IPS-11a (cell line): ENCODE results near the gene TAT.

Experiments
- H3K4me3 ChIP-seq: one replicate; pipeline ENCODE4 v1.5.1; 2013; ENCODE audit warnings: low read depth, low read length, control low read depth

Gene TAT

GRCh38 chr16:71547168-71547567 lies 29.7 kb downstream of the TAT start:
- H3K4me3 ChIP-seq: no peak overlapping the region

GRCh38 chr16:71542377-71542776 lies 34.5 kb downstream of the TAT start:
- H3K4me3 ChIP-seq: no peak overlapping the region

- no peak overlapping the region for H3K4me3 ChIP-seq
Observed at GRCh38 chr16:71537643-71538042, 39.2 kb downstream of the TAT start.

GRCh38 chr16:71536752-71537499 lies 40.0 kb downstream of the TAT start:
- no peak overlapping the region for H3K4me3 ChIP-seq

GRCh38 chr16:71532366-71532765 lies 44.5 kb downstream of the TAT start:
- H3K4me3 ChIP-seq: no peak overlapping the region

- H3K4me3 ChIP-seq: no peak overlapping the region
Observed at GRCh38 chr16:71528863-71529262, 48.0 kb downstream of the TAT start.

GRCh38 chr16:71528257-71528656 lies 48.6 kb downstream of the TAT start:
- H3K4me3 ChIP-seq: no peak overlapping the region

GRCh38 chr16:71526111-71526631 lies 50.7 kb downstream of the TAT start, which contains the start of gene CHST4:
TSS of gene CHST4 (plus strand) at chr16:71526426. CDS start at chr16:71536678, 10,252 bp downstream.
- H3K4me3 ChIP-seq: peak within 1 kb of the TSS; percentile 25

- H3K4me3 ChIP-seq: peak overlapping the region; percentile 14
Observed at GRCh38 chr16:71524566-71525553, 52.0 kb downstream of the TAT start.

GRCh38 chr16:71520550-71520949 lies 56.3 kb downstream of the TAT start:
- H3K4me3 ChIP-seq: no peak overlapping the region
